GM19025 (cell line): ENCODE measurements around the gene P2RY6.

Experiments
- ATAC-seq: cut with Tn5 transposase; IDR thresholded peaks from one replicate; pipeline ENCODE4 v1.9.1; 2021; ENCODE audit warnings: mild to moderate bottlenecking, low read depth, moderate library complexity; ENCODE audit not compliant: unreplicated experiment

P2RY6 gene

DNA sequence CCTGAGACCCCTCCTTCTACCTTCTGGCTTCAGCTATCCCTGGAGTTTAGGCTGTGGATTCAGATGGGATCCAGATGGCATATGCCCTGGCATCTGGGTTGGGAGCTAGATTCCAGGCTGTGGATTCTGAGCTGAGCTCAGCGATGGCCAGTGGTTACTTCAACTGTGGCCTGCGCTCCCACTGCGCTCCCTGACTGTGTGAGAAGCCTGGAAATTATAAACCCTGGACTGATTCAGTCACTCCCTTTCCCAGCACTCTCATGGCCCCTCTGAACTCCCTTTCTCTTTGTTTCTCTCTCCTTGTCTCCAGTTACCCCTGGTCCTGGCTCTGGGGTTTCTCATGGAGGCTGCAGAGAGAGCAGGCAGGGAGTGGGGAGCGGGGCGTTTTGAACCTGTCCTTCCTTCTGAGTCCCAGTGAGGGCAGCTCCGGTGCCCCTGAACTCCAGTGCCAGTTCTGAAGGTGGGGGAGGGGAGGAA, 40.8 kb downstream of the P2RY6 start:
- ATAC-seq: no peak

DNA sequence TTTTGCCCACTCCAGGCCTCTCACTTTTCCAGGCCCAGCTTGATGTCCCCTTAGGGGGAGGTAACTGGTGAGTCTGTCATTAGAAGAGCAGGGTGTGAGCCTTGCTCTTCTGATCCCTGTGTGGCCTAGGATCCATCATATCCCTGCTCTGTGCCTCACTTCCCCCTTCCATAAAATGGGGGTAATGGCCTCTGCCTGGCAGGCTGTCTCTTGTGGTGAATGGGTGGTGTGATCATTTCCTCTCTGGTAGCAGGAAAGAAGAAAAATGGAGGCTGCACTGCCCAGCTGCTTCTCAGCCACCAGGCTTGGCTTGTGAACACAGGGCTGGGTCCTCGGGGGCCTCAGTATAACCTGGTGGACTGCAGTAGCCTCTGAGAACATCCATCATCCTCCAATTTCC, 41.5 kb downstream of the P2RY6 start:
- ATAC-seq: no peak

DNA sequence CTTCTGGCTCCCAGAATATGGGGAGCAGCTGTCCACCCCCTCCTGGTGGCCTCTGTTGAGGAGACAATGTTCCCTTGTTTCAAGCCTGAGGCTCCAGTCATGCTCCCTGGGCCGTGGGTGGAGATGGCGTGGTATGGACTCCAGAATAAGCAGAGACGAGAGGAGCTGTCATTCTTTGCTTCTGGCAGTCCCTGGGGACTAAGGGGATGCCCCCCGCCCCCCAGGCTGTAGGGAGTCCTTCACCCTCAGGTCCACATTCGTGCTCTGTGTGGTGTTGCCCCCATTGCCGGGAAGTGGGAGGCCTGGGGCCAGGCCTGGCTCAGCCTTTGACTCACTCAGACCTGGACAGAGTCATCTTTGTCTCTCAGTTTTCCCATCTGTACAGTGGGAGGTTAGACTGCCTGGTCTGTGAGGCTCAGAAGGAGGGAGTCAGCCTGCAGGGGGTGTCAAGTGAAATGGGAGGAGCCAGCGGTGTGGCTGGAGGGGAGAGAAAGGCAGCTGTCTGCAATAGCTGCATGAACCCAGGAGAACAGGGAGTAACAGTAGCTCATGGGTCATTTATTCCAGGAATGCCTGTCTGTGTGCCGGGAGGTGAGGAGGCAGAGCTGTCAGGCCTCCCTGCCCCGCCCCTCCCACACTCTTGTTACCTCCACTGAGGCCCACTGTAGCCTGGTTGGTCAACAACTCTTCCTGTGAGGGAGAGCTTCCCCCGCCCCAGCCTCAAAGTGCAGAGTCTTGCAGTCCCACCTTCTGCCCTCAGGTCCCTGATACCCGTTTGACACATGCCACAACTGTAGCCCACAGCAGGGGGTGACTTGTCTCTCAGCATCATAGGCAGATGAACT, 42.2 kb downstream of the P2RY6 start:
- ATAC-seq: peak; percentile 50

DNA sequence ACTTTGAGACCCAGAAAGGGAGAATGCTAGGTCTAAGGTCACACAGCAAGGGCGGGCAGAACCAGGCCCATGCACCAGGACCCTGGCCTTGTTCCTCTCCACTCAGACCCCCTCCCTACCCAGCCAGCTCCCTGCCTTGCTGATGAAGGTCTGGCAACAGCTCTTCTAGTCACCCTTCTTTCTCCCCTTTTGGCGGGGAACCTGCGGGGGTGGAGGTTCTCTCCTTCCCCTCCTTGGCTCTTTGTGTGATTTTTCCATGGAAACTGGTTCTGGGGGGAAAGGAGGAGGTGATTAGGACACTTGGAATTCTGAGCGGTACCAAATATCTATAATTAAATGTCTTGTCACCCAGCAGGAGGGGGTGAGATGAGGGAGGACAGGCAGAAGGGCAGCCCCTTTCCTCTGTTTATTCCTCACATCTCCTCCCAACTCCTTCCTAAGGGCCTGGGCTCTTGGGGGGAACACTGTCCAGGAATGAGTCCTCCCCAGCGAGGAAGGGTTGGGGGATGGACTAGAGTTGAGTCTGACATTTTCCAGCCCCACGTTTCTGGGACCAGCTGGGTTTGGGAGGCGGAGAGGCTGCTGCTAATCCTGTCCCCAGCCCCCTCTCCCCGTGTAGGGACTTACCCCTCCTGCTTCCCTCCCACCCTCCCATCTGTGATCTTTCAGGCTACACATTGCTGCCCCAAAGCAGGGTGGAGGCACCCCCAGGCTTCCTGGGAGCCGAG, 43.3 kb downstream of the P2RY6 start:
- ATAC-seq: no peak

DNA sequence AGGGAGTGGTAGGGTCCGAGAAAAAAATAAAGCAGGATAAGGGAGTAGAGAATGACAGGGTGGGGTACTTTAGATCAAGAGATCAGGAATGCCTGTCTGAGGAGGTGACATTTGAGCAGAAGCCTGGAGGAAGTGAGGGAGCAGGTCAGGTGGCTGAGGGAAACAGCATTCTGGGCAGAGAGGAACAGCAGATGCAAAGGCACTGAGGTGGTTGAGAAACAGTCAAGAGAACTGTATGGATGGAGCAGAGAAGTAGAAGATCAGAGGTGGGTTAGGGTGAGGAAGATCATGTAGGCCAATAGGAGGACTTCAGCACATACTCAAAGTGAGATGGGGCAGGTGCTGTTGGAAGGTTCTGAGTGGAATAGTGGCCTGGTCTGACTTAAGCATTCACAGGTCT, 44.3 kb downstream of the P2RY6 start:
- no peak for ATAC-seq

DNA sequence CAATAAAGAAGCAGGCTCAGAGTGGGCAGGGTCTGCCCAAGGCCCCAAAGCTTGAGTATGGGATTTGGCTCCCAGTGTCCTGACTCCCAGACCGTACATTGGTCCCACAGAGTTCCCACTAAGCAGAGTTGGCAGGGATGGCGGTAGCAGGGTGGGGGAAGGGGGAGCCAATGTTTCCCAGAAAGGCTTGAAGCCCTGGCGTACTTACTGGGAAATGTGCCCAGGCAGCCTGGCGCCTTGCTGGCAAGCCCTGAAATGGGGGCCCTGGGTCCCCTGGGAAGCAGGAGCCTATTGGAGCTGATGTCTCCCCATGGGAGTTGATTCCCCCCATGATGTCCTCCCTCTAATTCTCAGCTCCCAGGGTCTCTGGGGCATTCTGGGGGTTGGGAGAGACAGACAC, 45.2 kb downstream of the P2RY6 start:
- no peak for ATAC-seq

DNA sequence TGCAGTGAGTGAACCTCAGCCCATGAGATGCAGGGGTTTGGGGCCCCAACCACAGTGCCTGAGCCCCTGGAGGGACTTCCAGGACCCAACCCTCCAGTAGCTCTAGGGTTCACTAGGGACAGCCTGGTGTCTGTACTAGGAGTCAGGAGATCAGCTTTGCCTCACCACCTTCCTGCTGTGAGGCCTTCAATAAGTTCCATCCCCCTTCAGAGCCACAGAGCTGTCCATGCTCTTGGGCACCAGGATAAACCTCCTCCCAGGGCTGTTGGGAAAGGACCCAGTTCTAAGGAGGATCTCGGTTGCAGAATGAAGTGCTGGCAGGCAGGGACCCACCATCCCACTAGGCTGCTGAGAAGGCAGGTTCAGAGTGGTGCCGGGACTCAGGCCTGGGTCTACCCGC, 45.7 kb downstream of the P2RY6 start:
- ATAC-seq: no peak

DNA sequence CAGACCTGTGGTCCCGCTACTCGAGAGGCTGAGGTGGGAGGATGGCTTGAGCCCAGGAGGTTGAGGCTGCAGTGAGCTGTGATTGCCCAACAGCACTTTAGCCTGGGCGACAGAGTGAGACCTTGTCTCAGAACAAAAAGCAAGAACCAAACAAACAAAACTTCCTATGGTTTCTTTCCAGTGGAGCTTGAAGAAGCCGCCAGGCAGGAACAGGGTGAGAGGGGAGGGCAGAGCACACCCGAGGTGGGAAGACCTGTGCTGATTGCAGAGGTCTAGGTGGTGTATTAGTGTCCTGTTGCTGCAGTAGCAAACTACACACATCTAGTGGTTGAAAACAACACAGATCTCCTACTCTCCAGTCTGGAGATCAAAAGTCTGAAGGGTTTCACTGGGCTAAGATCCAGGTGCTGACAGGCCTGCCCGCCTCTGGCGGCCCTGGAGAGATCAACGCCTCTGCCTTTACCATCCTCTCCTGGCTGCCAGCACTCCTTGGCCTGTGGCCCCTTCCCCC, 46.4 kb downstream of the P2RY6 start:
- ATAC-seq: no peak

DNA sequence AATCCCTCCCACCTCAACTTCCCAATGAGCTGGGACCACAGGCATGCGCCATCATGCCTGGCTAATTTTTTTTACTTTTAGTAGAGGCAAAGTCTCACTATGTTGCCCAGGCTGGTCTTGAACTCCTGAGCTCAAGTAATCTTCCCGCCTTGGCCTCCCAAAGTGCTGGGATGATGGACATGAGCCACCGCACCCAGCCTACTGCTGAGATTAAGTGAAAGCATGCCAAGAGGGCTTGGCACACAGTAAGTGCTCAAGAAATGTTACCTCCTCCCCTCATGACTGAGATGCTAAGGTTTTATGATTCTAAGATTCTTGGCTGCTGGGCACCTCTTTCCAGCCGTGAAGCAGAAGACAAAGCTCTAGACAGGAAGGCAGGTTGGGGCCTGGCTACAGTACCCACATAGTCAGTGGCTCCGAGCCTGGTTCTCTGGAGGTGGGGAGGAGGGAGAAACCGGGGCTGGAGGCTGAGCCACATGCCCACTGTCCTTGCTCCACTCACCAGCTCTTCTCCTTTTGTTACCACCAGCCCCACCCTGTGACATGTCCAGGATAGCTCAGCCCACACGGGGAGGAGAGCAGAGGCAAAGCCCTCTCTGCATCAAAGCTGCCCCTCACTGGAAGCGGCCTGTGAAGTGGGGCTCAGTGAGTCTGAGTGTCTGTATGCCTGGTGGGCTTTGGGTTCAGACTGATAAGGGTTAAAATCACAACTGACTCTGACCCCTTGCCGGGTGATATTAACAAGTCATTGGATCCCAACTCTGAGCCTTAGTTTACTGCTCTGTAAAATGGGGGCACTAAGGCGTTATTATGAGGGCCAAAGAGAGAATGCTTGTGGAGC, 48.8 kb downstream of the P2RY6 start:
- no peak for ATAC-seq

DNA sequence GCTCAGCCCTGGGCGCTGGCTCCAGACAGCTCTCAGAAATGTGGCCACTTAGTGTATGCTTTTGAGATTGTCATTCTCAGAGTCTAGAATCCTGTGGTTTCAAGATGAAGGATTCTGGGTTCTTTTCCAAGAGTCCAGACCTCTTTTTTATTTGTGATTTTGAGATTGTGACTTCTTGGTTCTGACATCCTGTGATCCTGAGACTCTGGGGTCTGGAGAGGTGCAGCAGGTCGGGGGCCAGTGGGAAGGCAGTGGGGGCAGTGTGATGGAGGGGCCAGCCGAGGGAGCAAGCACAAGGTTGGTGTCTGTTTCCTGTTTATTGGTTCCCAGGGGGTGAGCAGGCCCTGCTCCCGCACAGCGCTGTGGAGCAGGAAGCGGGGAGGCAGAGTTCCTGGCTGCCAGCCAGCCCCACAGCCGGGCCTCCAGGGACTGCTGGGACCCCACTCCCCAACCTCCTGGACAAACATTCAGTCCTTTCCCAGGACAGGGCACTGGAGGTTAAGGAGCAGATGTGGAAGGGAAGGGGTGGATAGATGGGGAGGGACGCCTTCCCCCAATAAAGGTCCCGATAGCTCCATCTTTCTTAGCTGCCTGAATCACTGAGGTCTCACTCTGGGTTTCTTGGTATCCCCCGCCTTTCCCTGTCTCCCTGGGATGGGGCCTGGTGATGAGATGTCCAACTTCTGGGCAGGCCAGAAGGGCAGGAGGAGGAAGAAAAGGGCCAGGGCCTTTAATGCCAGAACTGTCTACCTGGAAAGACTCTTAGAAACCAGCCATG, 49.7 kb downstream of the P2RY6 start:
- ATAC-seq: no peak

DNA sequence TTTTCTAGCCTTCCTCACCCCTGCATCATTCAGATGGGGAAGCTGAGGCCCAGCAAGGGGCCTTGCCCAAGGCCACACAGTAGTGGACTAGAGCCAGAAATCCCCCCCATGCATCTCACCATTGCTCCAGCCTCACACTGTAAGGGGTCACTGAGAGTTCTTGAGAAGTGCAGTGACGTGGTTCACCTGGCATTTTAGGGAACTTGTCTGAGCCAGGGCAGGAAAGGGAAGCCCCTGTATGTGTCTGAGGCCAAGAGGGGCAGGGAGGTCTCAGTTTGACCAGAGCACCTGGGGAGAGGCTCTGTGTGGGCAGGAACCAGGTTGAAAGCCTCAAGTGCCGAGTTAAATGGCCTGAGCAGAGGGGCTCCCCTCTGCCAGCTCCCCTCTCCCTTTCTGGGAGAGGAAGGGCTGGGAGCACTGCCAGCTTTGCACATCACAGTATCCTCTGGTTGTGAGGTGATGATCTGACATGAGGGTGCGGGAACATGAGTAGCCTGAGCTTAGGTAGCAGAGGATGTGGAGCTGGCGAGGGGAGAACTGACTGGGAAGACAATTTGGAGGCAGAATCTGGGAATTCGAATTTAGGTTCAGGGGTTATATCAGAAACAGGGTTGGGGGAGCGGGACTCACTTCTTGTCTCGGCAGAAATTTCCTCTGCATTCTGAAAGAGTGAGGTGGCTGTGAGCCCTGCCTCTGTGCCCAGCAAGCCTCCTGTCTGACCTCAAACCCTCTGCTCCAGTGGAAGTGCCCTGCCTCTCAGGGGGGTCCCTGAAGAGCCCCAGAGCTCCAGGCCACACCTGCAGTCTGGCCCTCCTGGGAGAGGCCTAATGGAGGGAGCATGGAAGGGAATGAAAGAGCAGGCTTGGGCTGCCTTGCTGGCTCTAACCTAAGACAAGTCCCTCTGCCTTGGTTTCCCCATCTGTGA, 50.5 kb downstream of the P2RY6 start:
- no peak for ATAC-seq

DNA sequence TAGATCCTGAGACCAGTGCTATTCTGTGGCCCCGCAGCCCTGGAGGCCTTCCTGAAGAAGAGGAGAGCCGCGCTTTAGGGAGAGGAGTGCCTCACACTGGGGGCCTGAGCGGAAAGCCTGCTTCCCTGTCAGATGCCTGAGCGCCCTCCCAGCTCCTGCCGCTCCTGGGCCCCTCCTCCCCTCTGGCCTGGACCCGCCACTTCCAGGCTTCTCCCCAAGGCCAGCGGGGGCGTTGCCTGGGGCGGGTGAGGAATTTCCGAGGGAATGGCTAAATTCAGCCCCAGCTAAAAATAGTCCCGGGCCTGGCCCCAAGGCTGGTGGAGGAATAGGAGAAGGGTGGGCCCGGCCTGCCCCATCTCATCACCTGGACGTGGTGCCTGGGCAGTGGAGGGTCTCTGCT, 51.3 kb downstream of the P2RY6 start:
- ATAC-seq: no peak

DNA sequence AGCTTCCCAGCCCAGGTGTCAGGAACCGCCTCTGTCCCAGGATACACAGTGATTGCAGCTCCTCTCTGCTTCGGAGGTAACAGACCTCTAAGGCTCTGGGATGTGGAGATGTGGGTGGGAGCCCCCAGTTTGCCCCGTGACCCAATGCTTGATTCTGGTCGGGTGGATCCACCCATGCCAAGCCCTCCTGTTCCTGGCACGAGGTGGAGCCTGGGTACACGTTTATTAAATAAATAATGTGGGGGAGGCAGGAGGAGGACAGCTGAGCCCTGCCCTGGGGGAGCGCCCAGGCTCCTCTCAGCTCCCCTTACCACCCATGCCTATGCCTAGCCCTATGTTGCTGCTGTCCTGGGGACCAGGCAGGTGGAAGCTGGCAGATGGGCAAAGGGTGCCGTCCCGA, 52.0 kb downstream of the P2RY6 start:
- no peak for ATAC-seq

DNA sequence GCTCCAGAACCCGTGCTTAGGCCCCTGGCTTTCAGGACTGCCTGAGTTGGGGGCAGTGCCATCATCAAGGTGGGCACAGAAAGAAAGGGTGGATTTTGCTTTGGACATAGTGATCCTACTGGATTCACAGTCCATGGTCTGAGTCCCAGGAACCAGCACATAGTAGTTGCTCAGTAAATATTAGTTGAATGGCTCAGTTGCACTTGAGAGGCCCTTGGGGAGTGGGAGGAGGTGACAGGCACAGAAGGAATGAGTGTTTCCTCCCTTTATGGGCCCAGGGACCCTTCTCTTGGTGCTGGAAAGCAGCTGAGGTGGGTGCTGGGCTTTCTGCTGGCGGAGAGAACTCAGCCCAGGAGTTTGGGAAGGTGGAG, 52.5 kb downstream of the P2RY6 start:
- ATAC-seq: no peak

DNA sequence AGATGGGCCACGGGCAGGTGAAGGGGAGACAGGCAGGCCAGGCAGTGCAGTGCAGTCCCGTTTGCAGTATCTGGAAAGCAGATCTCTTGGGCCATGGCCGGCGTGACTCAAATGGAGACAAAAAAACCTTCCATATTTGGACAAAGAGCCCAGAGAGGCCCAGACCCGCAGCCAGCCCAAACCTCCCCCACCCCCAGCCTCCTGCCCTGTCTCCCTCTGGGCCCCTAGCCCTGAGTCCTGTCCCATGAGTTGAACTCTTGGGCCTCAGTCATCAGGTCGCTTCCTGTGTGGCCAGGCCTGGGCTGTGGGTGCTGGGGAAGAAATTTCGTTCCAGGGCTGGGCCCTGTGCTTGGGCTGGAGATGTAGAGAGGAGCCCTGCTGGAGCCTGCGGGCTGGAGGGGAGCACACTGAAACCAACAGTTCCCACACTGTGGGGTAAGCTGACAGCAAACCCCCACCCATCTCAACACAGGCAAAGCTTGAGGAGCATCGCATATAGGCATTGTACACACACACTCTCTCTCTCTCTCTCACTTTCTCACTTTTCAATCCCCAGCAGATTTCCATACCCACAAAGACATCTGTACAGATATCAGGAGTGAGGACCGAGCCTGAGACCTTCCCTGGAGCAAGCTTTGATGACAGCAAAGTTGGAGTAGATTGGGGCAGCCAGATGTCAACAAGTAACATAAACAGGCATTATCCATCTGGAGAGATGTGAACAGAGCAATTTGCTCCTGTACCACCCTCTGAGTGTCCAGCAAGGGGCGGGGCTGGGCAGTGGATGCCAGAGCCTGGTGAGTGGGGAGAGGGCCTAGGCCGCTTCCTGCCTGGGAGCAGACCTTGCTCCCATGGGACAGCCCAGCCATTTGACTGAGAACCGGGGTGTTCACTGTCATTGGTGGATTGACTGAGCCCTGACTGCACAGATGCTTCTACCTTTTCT, 53.2 kb downstream of the P2RY6 start:
- ATAC-seq: peak; percentile 65

DNA sequence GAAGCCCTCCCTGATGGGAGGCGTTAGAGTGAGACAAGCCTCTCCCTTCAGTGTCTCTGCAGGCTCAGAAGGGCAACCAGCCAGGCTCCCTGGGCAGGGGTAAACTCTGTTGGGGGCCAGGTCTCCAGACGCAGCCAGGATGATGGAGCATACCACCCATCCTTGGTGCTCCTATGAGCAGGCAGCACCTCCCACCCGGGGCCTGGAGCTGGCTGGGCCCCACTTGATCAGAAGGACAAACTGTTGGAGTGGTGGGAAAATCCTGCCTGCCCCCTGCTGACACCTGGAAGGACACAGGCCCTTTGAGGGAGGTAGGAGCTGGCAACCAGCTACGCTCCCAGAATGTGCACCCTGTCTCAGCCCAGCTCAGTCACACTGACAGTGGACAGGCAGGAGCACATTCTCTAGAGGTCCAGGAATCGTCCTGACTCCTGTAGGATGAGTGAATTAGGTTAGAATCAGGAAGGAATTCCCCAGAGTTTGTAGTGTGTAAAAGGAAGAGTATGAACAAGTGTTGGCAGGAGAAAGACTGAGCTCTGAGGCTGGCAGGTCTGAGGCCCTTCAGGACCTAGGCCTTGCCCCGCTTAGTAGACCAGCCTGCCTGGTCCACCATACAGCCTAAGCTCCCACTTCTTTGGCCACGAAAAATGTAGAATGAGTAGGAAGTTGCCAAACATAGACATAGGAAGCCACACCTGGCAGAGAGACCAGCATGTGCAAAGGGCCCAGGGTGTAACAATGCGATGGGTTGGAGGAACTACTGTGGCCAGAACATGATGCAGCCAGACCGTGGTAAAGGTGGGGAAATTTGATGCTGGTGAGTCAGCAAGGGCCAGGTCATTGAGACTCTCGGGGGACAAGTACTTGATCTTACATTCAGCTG, 55.0 kb downstream of the P2RY6 start:
- no peak for ATAC-seq

DNA sequence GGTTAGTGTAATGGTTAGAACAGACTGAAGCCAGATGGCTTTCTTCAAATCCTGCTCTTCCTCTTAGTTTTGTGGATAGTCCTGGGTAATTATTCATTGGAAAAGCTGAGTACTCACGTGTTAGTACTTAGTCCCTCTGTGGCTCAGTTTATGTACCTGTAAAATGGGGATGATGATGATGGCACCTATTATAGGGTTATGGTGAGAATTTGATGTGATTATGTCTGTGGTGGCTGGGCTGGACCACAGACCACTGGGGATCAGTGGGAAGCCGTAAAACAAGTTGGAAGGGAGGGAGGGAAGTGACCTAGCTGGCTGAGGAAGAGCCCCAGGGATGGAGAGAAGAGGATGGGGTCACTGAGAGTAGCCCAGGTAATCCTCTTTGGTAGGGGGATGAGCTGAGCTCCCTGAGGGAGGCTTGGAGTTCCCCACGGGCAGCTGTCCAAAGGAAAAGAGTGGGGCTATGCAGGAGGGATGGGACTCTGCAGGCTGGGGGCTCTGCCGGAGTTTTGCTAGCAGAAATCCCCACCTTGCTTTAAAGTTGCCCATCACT, 55.8 kb downstream of the P2RY6 start:
- ATAC-seq: no peak
